HG03095 (cell line): ENCODE measurements around the gene ZFPM1.

ENCODE experiments used
- ATAC-seq: cut with Tn5 transposase; IDR thresholded peaks from one replicate; pipeline ENCODE4 v1.9.1; 2021; ENCODE audit warnings: moderate library complexity; ENCODE audit not compliant: unreplicated experiment

The ZFPM1 gene

DNA sequence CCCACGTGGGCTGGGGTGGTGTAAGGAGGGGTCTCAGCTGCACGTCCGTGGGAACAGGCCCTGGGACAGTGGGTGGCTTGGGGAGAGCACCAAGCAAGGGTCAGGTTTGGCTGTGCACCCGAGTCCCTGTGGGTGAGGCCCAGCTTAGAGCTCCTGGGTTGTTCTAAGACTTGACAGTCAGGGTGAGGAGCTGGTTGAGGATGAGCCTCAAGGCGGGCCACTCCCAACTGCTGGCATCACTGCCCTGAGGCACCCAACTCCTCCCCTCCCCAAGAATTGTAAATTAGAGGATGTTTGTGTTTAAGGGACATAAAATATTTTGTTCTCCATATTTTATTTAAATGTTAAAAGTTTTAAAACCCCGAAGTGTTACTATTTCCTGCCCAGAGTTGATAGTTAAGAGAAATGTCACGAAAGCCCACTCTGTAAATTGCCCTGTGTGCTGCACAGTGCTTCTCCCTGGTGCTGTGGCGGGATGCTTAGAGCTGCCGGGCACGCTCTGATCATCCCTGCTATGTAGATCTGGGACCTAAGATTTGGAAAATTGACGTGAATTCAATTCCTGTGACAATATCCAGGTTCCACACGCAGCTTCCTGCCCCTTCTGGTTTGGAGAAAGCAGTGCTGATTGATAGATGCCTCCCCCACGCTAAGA, 133.0 kb downstream of the ZFPM1 start:
- ATAC-seq: no peak
